AG09319 (cell line): ENCODE data around the gene NDUFS8.

Source experiments
- DNase-seq: peaks from one replicate; pipeline ENCODE4 v3.0.0-alpha.2; 2010; ENCODE audit warnings: low read depth; ENCODE audit errors: extremely low read depth
- TF ChIP-seq, protein P1 (sequence below): IDR thresholded peaks from 2 replicates; pipeline ENCODE4 v1.5.1; 2011; ENCODE audit warnings: low read depth, mild to moderate bottlenecking, inconsistent platforms, low read length, moderate library complexity

NDUFS8 gene

DNA sequence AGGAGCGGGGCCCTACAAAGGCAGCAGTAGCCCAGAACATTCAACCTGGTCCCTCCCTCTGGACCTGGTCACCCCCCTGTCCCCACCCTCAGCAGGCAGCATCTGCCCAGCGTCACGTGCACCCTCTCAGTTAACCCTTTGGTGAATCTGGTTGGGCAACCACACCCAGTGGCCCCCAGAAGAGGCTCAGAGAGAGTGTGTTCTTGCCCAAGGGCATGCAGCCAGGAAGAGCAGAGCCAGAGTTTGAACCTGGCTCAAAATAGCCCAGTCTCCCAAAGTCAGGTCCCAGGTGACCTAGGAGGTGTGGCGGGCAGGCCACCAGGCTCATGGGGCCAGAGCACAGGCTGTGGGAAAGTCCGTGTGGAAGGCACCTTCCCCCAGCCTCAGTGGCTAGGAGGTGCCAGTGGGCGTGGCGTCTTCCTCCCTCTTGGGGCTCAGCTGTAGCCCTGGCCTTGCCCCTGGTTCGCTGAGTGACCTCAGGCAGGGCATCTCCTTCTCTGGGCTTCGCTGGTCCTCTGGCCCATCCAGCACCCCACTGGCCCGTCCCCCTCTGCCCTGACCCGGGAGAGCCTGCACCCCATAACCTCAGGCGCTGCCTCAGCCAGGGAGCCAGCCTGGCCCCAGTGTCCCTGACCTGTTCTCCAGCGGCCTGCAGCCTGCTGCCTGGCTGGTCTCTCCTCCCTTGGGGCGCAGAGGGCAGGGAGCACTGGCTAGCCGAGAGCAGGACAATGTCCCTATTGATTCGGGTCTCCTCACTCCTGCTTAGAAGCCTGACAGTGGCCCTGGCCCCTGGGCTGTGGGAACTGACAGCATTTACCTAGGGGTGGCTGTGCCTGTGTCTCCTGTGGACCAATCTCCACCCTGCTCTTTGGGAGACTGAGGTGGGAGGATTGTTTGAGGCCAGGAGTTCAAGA is 13.3 kb upstream of the NDUFS8 start:
- DNase-seq: no peak
- TF ChIP-seq, protein P1, sequence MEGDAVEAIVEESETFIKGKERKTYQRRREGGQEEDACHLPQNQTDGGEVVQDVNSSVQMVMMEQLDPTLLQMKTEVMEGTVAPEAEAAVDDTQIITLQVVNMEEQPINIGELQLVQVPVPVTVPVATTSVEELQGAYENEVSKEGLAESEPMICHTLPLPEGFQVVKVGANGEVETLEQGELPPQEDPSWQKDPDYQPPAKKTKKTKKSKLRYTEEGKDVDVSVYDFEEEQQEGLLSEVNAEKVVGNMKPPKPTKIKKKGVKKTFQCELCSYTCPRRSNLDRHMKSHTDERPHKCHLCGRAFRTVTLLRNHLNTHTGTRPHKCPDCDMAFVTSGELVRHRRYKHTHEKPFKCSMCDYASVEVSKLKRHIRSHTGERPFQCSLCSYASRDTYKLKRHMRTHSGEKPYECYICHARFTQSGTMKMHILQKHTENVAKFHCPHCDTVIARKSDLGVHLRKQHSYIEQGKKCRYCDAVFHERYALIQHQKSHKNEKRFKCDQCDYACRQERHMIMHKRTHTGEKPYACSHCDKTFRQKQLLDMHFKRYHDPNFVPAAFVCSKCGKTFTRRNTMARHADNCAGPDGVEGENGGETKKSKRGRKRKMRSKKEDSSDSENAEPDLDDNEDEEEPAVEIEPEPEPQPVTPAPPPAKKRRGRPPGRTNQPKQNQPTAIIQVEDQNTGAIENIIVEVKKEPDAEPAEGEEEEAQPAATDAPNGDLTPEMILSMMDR: no peak

DNA sequence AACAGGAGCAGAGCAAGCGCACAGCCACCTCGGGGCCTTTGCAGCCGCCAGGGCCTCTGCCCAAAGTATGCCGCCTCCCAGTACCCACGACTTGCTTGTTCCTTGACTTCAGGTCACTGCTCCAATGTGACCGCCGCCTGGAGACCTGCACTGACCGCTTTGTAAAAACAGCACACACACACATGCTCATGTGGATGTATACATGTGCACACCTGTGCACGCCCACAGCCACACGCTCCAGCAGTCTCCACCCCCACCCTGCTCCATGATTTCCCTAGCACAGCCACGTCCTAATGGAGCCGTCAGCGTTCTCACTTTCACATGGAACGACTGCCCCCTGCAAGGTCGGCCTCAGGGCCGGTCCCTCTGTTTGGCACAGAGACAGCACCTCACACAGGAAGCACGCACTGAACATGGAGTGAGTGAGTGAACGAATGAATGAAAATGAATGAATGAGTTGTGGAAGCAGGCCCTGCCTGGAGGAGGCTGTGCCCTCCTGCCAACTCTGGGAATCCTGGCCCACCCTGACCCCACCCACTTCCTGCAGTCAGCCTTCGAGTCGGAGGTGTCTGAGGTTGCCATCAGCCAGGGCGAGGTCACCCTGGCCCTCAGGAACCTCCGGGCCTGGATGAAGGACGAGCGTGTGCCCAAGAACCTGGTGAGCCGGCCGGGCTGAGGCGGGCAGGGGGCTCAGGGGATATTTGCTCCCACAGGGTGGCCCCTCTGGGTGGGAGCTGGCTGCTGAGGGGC is 12.3 kb upstream of the NDUFS8 start:
- DNase-seq: no peak
- TF ChIP-seq, protein P1: no peak

DNA sequence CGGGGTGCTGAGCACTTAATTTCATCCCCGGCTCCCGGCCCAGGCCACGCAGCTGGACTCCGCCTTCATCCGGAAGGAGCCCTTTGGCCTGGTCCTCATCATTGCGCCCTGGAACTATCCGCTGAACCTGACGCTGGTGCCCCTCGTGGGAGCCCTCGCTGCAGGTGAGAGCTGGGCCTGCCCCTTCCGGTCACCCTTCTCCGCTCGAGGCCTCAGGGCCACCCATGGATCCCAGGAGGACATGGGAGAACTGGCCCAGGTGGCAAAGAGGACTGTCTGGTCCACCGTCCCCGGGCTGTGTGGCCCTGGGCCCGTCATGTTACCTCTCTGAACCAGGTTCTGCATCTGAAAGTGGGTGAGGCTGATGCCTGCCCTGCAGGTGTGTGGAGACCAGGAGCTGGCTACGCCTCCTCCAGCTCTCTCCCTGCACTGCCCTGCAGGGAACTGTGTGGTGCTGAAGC is 11.7 kb upstream of the NDUFS8 start:
- DNase-seq: no peak
- TF ChIP-seq, protein P1: no peak

DNA sequence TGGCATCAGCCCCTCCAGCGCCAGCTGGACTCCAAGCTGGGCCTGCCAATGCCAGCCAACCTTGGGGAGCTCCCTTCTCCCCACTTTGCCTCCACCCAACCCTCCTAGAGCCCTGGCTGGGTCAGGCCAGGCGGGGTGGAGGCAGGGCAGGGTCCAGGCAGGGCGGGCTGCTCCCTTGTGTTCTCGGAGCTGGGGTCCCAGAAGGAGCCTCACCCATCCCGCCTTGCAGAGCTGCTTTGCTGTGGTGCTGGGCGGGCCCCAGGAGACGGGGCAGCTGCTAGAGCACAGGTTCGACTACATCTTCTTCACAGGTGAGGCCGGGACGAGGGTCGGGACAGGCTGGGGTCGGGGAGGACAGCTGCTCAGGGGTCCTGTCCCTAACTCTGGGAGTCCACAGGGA is 11.0 kb upstream of the NDUFS8 start:
- TF ChIP-seq, protein P1: no peak
- no peak for DNase-seq

DNA sequence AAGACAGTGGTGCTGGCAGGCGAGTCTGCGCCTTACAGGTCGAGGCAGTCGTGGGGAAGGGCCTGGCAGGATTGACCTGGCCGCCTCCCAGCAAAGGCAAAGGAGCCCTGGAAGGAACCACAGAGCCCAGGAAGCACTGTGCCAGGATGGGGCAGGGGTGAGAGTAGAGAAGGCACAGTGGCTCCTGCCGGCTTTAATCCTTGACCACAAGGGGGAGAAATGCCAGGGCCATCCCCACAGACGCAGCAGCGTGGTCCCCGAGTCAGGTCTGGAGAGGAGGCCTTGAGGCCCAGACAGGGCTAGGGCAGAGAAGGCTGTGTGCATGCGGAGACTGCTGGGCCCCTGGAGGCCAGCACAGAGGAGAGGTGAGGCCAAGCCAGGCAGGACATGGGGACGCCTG is 9.9 kb upstream of the NDUFS8 start:
- TF ChIP-seq, protein P1: peak; percentile 22
- DNase-seq: no peak

DNA sequence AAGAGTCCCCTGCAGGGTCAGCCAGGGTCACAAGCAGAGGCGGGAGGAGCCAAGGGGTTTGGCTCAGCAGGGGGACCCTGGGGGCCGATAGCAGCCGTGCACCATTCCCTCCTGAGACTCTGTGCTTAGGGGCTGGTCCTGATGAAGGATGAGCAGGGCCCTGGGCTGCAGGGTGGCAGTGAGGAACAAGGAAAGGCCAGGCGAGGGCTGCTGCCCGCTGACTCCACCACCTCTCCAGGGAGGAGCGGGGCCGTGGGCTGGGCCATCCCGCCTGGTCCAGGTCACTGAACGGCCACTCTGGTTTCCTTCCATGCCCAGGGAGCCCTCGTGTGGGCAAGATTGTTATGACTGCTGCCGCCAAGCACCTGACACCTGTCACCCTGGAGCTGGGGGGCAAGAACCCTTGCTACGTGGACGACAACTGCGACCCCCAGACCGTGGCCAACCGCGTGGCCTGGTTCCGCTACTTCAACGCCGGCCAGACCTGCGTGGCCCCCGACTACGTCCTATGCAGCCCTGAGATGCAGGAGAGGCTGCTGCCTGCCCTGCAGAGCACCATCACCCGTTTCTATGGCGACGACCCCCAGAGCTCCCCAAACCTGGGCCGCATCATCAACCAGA is 9.2 kb upstream of the NDUFS8 start:
- TF ChIP-seq, protein P1: no peak; the same call in none of the 2 replicates
- no peak for DNase-seq
